ENCODE measurements around the gene SYNM. TPM values are rescaled to one million over a fixed set of nuclear protein-coding genes. Genes with fewer than 3 reads are reported as not detected.

SYNM gene
- total RNA-seq, 1 donor from 2014 or later = 1.4 TPM

GRCh38 chr15:99076555-99077308 is 28.1 kb upstream of the SYNM start:
- DNase-seq (ENCODE audit: low spot score in 2 of 2, unreplicated experiment in 2 of 2) = peak in 1 of 2 experiments; percentile 46
- Mint-ChIP-seq H3K9me3 (peaks cover under 1% of the 10 kb centered on the region), H3K4me3 (peak overlapping the region; percentile 68), H3K4me1 (no peaks in the 10 kb centered on the region), H3K36me3 (no peaks in the 10 kb centered on the region), H3K27me3 (ENCODE audit: low read depth) (peaks cover 5% of the 10 kb centered on the region), H3K27ac (no peak overlapping the region)
- TF ChIP-seq CTCF (IDR thresholded peaks at IDR 0.05; ENCODE audit: unreplicated experiment) = peak; percentile 94

- H3K27ac Mint-ChIP-seq = no peak overlapping the region
- H3K4me3 Mint-ChIP-seq = no peak overlapping the region
- H3K4me1 Mint-ChIP-seq = no peaks in the 10 kb centered on the region
- peaks cover 9% of the 10 kb centered on the region for H3K9me3 Mint-ChIP-seq
- no peak for TF ChIP-seq CTCF (IDR thresholded peaks at IDR 0.05; ENCODE audit: unreplicated experiment)
- H3K27me3 Mint-ChIP-seq (ENCODE audit: low read depth) = peaks cover 7% of the 10 kb centered on the region
- H3K36me3 Mint-ChIP-seq = no peaks in the 10 kb centered on the region
- DNase-seq (ENCODE audit: low spot score in 2 of 2, unreplicated experiment in 2 of 2) = no peak
These were observed 22.1 kb upstream of the SYNM start for GRCh38 chr15:99082798-99083197.

GRCh38 chr15:99084965-99085364 is 19.9 kb upstream of the SYNM start:
- DNase-seq (ENCODE audit: low spot score in 2 of 2, unreplicated experiment in 2 of 2) = no peak
- H3K27ac Mint-ChIP-seq = no peak overlapping the region
- no peak overlapping the region for H3K4me3 Mint-ChIP-seq
- H3K9me3 Mint-ChIP-seq = peaks cover 9% of the 10 kb centered on the region
- H3K4me1 Mint-ChIP-seq = no peaks in the 10 kb centered on the region
- H3K36me3 Mint-ChIP-seq = no peaks in the 10 kb centered on the region
- TF ChIP-seq CTCF (IDR thresholded peaks at IDR 0.05; ENCODE audit: unreplicated experiment) = no peak
- peaks cover 12% of the 10 kb centered on the region for H3K27me3 Mint-ChIP-seq (ENCODE audit: low read depth)

GRCh38 chr15:99085413-99086326 is 19.2 kb upstream of the SYNM start:
- no peak for DNase-seq (ENCODE audit: low spot score in 2 of 2, unreplicated experiment in 2 of 2)
- TF ChIP-seq CTCF (IDR thresholded peaks at IDR 0.05; ENCODE audit: unreplicated experiment) = no peak
- H3K4me3 Mint-ChIP-seq = no peak overlapping the region
- no peaks in the 10 kb centered on the region for H3K36me3 Mint-ChIP-seq
- H3K4me1 Mint-ChIP-seq = no peaks in the 10 kb centered on the region
- H3K27ac Mint-ChIP-seq = no peak overlapping the region
- H3K27me3 Mint-ChIP-seq (ENCODE audit: low read depth) = peaks cover 12% of the 10 kb centered on the region
- peaks cover 9% of the 10 kb centered on the region for H3K9me3 Mint-ChIP-seq

- Mint-ChIP-seq H3K4me1 (no peaks in the 10 kb centered on the region), H3K4me3 (no peak overlapping the region), H3K27ac (no peak overlapping the region), H3K27me3 (ENCODE audit: low read depth) (peaks cover 10% of the 10 kb centered on the region), H3K9me3 (peaks cover 9% of the 10 kb centered on the region), H3K36me3 (no peaks in the 10 kb centered on the region)
- no peak for DNase-seq (ENCODE audit: low spot score in 2 of 2, unreplicated experiment in 2 of 2)
- no peak for TF ChIP-seq CTCF (IDR thresholded peaks at IDR 0.05; ENCODE audit: unreplicated experiment)
These were observed 18.6 kb upstream of the SYNM start for GRCh38 chr15:99086327-99086667.
